Lower leg skin (tissue), 3 donors: ENCODE measurements around the gene F13A1.

Experiments used
- POLR2A ChIP-seq, 2 donors: fragments of 450-650 bp; IDR thresholded peaks; one replicate each; pipeline ENCODE4 v1.6.1; 2016 to 2017; ENCODE audit warnings: antibody characterized with exemption in 2 of 2, mild to moderate bottlenecking in 1 of 2, moderate library complexity in 1 of 2
- TF ChIP-seq, protein P1 (sequence below), 3 donors: fragments of 450-650 bp; IDR thresholded peaks; one replicate each; pipeline ENCODE4 v1.5.1; 2016; ENCODE audit warnings: antibody characterized with exemption in 3 of 3, mild to moderate bottlenecking in 3 of 3, moderate library complexity in 2 of 3

DNA sequence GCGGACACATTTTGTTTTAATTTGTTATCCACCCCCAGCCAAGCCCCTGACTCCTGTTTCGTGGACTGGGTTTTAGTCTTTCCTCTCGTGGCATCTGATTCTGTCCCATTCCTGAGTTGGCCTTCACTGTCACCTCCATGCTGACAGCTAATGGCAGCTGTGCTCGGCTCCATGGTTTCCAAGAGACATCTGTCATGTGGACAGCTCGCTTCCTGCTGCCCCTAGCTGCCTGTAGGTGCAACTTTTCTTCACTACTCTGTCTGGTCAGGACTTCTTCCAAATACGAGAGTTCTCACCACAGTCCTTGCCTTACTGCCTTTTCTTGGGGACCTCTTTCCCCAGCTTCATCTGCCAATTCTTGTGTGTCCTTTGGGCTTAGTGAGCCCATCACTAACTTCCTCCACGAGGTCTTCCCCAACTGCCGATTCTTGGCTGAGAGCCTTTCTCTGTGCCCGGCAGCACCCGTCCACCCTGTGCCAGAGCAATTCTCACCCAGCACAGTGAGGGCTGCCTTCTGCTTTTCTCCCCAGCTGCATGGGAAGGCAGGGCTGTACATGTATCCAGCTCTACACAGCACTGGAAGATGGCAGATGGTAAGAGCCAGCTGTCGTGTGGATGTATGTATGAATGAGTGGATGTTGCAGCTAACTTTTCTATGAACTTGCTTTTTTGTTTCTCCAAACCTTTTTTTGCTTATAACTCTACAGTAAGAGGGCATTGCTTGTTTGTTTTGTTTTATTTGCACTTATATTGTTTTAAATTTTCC lies 140.4 kb downstream of the F13A1 start:
- TF ChIP-seq, protein P1, sequence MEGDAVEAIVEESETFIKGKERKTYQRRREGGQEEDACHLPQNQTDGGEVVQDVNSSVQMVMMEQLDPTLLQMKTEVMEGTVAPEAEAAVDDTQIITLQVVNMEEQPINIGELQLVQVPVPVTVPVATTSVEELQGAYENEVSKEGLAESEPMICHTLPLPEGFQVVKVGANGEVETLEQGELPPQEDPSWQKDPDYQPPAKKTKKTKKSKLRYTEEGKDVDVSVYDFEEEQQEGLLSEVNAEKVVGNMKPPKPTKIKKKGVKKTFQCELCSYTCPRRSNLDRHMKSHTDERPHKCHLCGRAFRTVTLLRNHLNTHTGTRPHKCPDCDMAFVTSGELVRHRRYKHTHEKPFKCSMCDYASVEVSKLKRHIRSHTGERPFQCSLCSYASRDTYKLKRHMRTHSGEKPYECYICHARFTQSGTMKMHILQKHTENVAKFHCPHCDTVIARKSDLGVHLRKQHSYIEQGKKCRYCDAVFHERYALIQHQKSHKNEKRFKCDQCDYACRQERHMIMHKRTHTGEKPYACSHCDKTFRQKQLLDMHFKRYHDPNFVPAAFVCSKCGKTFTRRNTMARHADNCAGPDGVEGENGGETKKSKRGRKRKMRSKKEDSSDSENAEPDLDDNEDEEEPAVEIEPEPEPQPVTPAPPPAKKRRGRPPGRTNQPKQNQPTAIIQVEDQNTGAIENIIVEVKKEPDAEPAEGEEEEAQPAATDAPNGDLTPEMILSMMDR (IDR thresholded peaks at IDR 0.05), result no peak
- TF ChIP-seq POLR2A (IDR thresholded peaks at IDR 0.05), result no peak
